Kidney (tissue), 14 donors: ENCODE results near the gene SLC46A1. TPM values are rescaled to one million over a fixed set of nuclear protein-coding genes. Genes with fewer than 3 reads are reported as not detected.
"Not testable (repeated sequence)": the region's sequence is repeated elsewhere in the genome, so short reads cannot be mapped to it uniquely, and the experiment has no call there.

Experiments
- DNase-seq, 5 donors: peaks; one replicate each; pipeline ENCODE4 v3.0.0-alpha.2; 2013 to 2020
- FAIRE-seq: peaks from 2 replicates; lab custom pipeline; 2012; peaks lifted over from hg19 to GRCh38; lab: Jason Lieb, UNC
- H3K27ac ChIP-seq, 2 donors: one replicate each; pipeline ENCODE4 v1.7.0; 2013; ENCODE audit warnings: low read depth in 2 of 2, low read length in 2 of 2, inconsistent platforms in 1 of 2
- H3K27me3 ChIP-seq: one replicate; pipeline ENCODE4 v1.7.1; 2013; ENCODE audit warnings: low read length, inconsistent platforms; ENCODE audit not compliant: control insufficient read depth, insufficient read depth
- H3K36me3 ChIP-seq, 3 donors: one replicate each; pipeline versions ENCODE4 v1.7.0 to v1.7.1; 2013; ENCODE audit warnings: low read length in 3 of 3, control low read depth in 1 of 3, inconsistent platforms in 1 of 3; ENCODE audit not compliant: insufficient read depth in 3 of 3, control insufficient read depth in 2 of 3
- H3K4me1 ChIP-seq, 3 donors: one replicate each; pipeline versions ENCODE4 v1.7.0 to v1.7.1; 2013; ENCODE audit warnings: low read length in 3 of 3, inconsistent platforms in 1 of 3, low read depth in 1 of 3; ENCODE audit not compliant: control insufficient read depth in 2 of 3, insufficient read depth in 2 of 3
- H3K4me3 ChIP-seq, 3 donors: one replicate each; pipeline versions ENCODE4 v1.7.0 to v1.8.1; 2013; ENCODE audit warnings: low read length in 3 of 3, control low read depth in 1 of 3, inconsistent platforms in 1 of 3
- H3K9ac ChIP-seq, 3 donors: one replicate each; pipeline versions ENCODE4 v1.7.0 to v1.7.1; 2013; ENCODE audit warnings: low read length in 3 of 3, control low read depth in 1 of 3, inconsistent platforms in 1 of 3
- H3K9me3 ChIP-seq, 3 donors: one replicate each; pipeline versions ENCODE4 v1.7.0 to v1.7.1; 2013; ENCODE audit warnings: low read length in 3 of 3, control low read depth in 1 of 3, inconsistent platforms in 1 of 3; ENCODE audit not compliant: control insufficient read depth in 2 of 3, insufficient read depth in 1 of 3
- intact Hi-C: fragments of 100-400 bp; cut with DNase I; formaldehyde crosslinking; loops from one replicate; pipeline ENCODE4 v1.11.1; 2022
- polyA plus RNA-seq: library from polyadenylated mRNA; stranded (reverse); fragments of 350-450 nt; fragmentation: Illumina TruSeq; extraction: RNeasy Lipid Tissue Mini Kit (QIAGEN cat#74804); gene quantifications from one replicate; pipeline ENCODE4 v1.2.3, GENCODE V29; 2014; ENCODE audit warnings: low read depth, low replicate concordance; ENCODE audit not compliant: insufficient read depth
- total RNA-seq: library from RNA; stranded (reverse); fragmentation: NEBNext Ultra II Directional; extraction: Animal tissue kit (Norgen Biotek cat#: 25700); gene quantifications from one replicate; pipeline ENCODE4 v1.2.1, GENCODE V29; 2021
- TF ChIP-seq, protein P1 (sequence below): IDR thresholded peaks from 3 replicates; pipeline ENCODE4 v1.5.1; 2012; ENCODE audit warnings: mild to moderate bottlenecking, moderate library complexity, borderline replicate concordance; ENCODE audit not compliant: insufficient read depth; ENCODE audit errors: extremely low read depth
- donor health status: control.
- donor health status: control.
- donor health status: control.
- donor health status: control.
- donor health status: control.
- donor health status: DM: yes; HTN: yes; CAD: no.
- donor health status: Normal renal cell carcinoma (clear cell type).

The SLC46A1 gene
- total and polyA plus RNA-seq, 2 donors from 2014 or later = 9.7 to 14.7 TPM

DNA sequence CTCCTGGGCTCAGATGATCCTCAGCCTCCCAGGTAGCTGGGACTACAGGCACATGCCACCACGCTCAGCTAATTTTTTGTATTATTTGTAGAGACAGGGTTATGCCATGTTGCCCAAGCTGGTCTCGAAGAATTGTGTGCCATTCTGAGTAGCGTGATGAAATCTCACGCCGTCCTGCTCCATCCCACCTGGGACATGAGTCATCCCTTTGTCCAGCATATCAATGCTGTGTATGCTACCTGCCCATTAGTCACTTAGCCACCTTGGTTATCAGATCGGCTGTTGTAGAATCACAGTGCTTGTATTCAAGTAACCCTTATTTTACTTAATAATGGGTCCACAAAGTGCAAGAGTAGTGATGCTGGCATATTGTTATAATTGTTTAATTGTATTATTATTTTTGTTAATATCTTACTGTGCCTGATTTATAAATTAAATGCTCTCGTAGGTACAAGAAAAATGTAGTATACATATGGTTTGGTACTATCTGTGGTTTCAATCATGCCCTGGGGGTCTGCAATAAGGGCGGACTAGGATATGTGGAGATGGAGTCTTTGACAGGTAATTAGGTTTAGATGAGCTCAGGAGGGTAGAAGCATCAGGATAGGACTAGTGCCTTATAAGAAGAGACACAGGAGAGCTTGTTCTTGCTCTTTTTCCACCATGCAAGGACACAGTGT lies 40.8 kb upstream of the SLC46A1 start:
- Histone ChIP-seq H3K9ac (no peak overlapping the region), H3K27me3 (no peaks in the 10 kb centered on the region), H3K4me1 (no peaks in the 10 kb centered on the region), H3K36me3 (no peaks in the 10 kb centered on the region), H3K4me3 (no peak overlapping the region), H3K9me3 (no peaks in the 10 kb centered on the region), H3K27ac (no peak overlapping the region)
- intact Hi-C loops = no loop called here
- TF ChIP-seq, protein P1, sequence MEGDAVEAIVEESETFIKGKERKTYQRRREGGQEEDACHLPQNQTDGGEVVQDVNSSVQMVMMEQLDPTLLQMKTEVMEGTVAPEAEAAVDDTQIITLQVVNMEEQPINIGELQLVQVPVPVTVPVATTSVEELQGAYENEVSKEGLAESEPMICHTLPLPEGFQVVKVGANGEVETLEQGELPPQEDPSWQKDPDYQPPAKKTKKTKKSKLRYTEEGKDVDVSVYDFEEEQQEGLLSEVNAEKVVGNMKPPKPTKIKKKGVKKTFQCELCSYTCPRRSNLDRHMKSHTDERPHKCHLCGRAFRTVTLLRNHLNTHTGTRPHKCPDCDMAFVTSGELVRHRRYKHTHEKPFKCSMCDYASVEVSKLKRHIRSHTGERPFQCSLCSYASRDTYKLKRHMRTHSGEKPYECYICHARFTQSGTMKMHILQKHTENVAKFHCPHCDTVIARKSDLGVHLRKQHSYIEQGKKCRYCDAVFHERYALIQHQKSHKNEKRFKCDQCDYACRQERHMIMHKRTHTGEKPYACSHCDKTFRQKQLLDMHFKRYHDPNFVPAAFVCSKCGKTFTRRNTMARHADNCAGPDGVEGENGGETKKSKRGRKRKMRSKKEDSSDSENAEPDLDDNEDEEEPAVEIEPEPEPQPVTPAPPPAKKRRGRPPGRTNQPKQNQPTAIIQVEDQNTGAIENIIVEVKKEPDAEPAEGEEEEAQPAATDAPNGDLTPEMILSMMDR = no peak
- no peak for DNase-seq
- no peak for FAIRE-seq

DNA sequence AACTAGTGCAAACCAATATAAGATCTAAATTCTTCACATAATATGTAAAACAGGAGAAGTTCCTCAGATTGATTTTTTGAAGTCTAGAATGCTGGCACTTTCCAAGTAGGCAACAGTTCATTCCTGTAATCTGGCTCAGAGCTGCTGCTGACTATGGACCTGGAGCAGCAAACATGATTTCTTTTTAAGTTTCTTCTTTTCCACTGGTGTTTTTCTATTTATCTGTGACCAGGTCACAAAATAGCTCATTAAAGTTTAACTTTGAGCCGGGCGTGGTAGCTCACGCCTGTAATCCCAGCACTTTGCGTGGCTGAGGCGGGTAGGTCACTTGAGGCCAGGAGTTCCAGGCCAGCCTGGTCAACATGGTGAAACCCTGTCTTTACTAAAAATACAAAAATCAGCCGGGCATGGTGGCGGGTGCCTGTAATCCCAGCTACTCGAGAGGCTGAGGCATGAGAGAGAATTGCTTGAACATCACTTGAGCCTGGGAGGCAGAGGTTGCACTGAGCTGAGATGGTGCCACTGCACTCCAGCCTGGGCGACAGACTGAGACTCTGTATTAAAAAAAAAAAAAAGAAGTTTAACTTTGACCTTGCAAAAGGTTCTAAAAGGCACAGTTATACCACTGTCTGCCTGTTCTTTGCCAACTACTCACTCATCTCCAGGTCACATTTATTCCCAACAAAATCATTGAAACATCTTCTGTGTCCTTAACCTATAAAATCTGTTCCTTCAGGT lies 38.1 kb upstream of the SLC46A1 start:
- DNase-seq = no peak
- H3K9ac ChIP-seq = no peak overlapping the region
- H3K9me3 ChIP-seq = no peaks in the 10 kb centered on the region
- H3K27ac ChIP-seq = no peak overlapping the region
- H3K27me3 ChIP-seq = no peaks in the 10 kb centered on the region
- H3K4me3 ChIP-seq = no peak overlapping the region
- H3K4me1 ChIP-seq = no peaks in the 10 kb centered on the region
- intact Hi-C loops = no loop called here
- H3K36me3 ChIP-seq = no peaks in the 10 kb centered on the region
- no peak for FAIRE-seq
- TF ChIP-seq, protein P1 = no peak

DNA sequence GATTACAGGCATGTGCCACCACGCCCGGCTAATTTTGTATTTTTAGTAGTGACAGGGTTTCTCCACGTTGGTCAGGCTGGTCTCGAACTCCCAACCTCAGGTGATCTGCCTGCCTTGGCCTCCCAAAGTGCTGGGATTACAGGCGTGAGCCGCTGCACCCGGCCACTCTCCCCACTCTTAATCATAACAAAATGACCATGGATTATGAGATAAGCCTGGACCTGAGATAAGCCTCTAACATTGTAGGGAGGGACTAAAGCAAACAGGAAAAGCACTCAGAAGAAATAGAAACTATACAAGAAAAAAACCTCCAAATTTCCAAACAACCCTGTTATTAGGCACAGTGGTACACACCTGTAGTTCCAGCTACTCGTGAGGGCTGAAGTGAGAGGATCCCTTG lies 28.3 kb upstream of the SLC46A1 start:
- intact Hi-C loops, FAIRE-seq, H3K27me3 ChIP-seq, H3K9me3 ChIP-seq, H3K9ac ChIP-seq, H3K4me1 ChIP-seq, H3K27ac ChIP-seq, DNase-seq, H3K4me3 ChIP-seq, H3K36me3 ChIP-seq: not testable (repeated sequence)

DNA sequence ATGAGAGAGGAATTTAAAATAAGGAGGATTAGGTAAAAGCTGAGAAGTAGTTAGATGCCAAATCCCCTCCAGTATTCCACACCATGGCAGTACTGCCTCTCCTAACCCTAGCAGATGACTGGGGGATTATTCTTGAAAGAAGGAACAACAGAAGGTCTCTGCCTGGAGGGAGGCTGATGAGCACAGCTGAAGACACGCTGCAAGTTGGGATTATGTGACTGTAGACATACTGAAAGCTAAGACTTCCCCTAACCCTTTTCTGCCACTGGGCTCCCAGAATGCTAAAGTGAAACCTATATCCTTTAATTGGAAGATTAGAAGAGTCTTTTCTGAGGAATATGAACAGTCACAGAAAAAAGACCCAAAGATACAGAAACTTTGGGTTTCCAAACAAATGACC lies 27.7 kb upstream of the SLC46A1 start:
- H3K4me3 ChIP-seq = no peak overlapping the region
- H3K36me3 ChIP-seq = no peaks in the 10 kb centered on the region
- FAIRE-seq = no peak
- no peaks in the 10 kb centered on the region for H3K27me3 ChIP-seq
- DNase-seq = no peak
- TF ChIP-seq, protein P1 = no peak
- no peak overlapping the region for H3K9ac ChIP-seq
- intact Hi-C loops = no loop called here
- H3K4me1 ChIP-seq = no peaks in the 10 kb centered on the region
- no peaks in the 10 kb centered on the region for H3K9me3 ChIP-seq
- H3K27ac ChIP-seq = no peak overlapping the region

DNA sequence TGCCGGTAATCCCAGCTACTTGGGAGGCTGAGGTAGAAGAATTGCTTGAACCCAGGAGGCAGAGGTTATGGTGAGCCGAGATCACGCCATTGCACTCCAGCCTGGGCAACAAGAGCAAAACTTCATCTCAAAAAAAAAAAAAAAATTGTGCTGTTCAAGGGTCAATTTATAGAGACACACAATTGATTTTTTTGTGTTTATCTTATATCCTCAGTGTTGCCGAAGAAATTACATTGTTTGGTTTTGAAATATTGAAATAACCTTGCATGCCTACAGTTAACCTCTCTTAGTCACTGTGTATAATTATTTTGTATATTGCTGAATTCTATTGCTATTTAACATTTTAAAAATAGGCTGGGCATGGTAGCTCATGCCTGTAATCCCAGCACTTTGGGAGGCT lies 22.0 kb upstream of the SLC46A1 start:
- H3K9me3 ChIP-seq, intact Hi-C loops, FAIRE-seq, H3K4me1 ChIP-seq, H3K27ac ChIP-seq, DNase-seq, H3K36me3 ChIP-seq, H3K9ac ChIP-seq, H3K4me3 ChIP-seq, H3K27me3 ChIP-seq: not testable (repeated sequence)
